NCI-H187 treated with DMSO at 0.1 percent for 48 hours (cell line): ENCODE measurements around the gene MARCHF10.
"Not testable (repeated sequence)": the region's sequence is repeated elsewhere in the genome, so short reads cannot be mapped to it uniquely, and the experiment has no call there.

Experiments
- DNase-seq: peaks from one replicate; lab custom pipeline; 2025; lab: John Stamatoyannopoulos, UW

Gene MARCHF10

GRCh38 chr17:62716834-62717588, 91.1 kb downstream of the MARCHF10 start:
- no peak for DNase-seq

GRCh38 chr17:62715882-62716390, 92.2 kb downstream of the MARCHF10 start:
- no peak for DNase-seq

GRCh38 chr17:62714016-62714777, 93.9 kb downstream of the MARCHF10 start:
- DNase-seq: no peak

- DNase-seq: no peak
These were observed 94.8 kb downstream of the MARCHF10 start for GRCh38 chr17:62713086-62713881.

- DNase-seq: no peak
These were observed 95.9 kb downstream of the MARCHF10 start for GRCh38 chr17:62712171-62712581.

GRCh38 chr17:62708587-62708986, 99.5 kb downstream of the MARCHF10 start:
- DNase-seq: no peak

- DNase-seq: no peak
These were observed 100.7 kb downstream of the MARCHF10 start for GRCh38 chr17:62707425-62707739.

- DNase-seq: no peak
These were observed 101.3 kb downstream of the MARCHF10 start for GRCh38 chr17:62706598-62707424.

GRCh38 chr17:62705778-62706597, 102.1 kb downstream of the MARCHF10 start:
- DNase-seq: no peak

- no peak for DNase-seq
These were observed 102.8 kb downstream of the MARCHF10 start for GRCh38 chr17:62705156-62705777.

GRCh38 chr17:62704381-62704971, 103.6 kb downstream of the MARCHF10 start:
- DNase-seq: no peak

- DNase-seq: no peak
These were observed 104.2 kb downstream of the MARCHF10 start for GRCh38 chr17:62703776-62704380.

- no peak for DNase-seq
These were observed 104.8 kb downstream of the MARCHF10 start for GRCh38 chr17:62703261-62703775.

- no peak for DNase-seq
These were observed 105.3 kb downstream of the MARCHF10 start for GRCh38 chr17:62702746-62703260.

GRCh38 chr17:62701706-62702085, 106.4 kb downstream of the MARCHF10 start:
- DNase-seq: no peak

- DNase-seq: no peak
These were observed 107.0 kb downstream of the MARCHF10 start for GRCh38 chr17:62700964-62701705.

GRCh38 chr17:62698459-62698858, 109.7 kb downstream of the MARCHF10 start:
- not testable (repeated sequence) for DNase-seq
